GM13976 (cell line): Measurements from ENCODE around the gene ZRANB1.

ENCODE experiments used
- DNase-seq: peaks from one replicate; pipeline ENCODE4 v3.0.0; 2012; ENCODE audit warnings: low spot score
- CTCF ChIP-seq: IDR thresholded peaks from 2 replicates; pipeline ENCODE4 v1.5.1; 2012; ENCODE audit warnings: borderline replicate concordance, mild to moderate bottlenecking; ENCODE audit not compliant: insufficient read depth; ENCODE audit errors: extremely low read depth, missing control alignments, control extremely low read depth
- in situ Hi-C: fragments of 300-500 bp; cut with MboI; formaldehyde crosslinking; loops from one replicate; pipeline ENCODE4 v1.12.0; 2022; ENCODE audit warnings: low sequenced_read_pairs, mixed read lengths, inconsistent platforms; ENCODE audit not compliant: unreplicated experiment

The ZRANB1 gene

GRCh38 chr10:125006921-125007426 lies 65.1 kb downstream of the ZRANB1 start:
- in situ Hi-C loops, result no loop called here
- no peak for DNase-seq
- no peak for TF ChIP-seq CTCF

- in situ Hi-C loops, result no loop called here
- DNase-seq, result no peak
- TF ChIP-seq CTCF, result no peak
These were observed 65.5 kb downstream of the ZRANB1 start for GRCh38 chr10:125007436-125007835.

GRCh38 chr10:125008689-125009638 lies 67.0 kb downstream of the ZRANB1 start:
- no peak for DNase-seq
- no peak for TF ChIP-seq CTCF
- in situ Hi-C loops, result no loop called here

GRCh38 chr10:125009661-125010161 lies 67.8 kb downstream of the ZRANB1 start:
- in situ Hi-C loops, result no loop called here
- no peak for DNase-seq
- TF ChIP-seq CTCF, result no peak

GRCh38 chr10:125010362-125010761 lies 68.4 kb downstream of the ZRANB1 start:
- in situ Hi-C loops, result no loop called here
- no peak for DNase-seq
- TF ChIP-seq CTCF, result no peak

- no peak for TF ChIP-seq CTCF
- in situ Hi-C loops, result no loop called here
- DNase-seq, result no peak
These were observed 69.4 kb downstream of the ZRANB1 start for GRCh38 chr10:125011171-125011925.
